ENCODE measurements around the gene CFAP46.

The CFAP46 gene

DNA sequence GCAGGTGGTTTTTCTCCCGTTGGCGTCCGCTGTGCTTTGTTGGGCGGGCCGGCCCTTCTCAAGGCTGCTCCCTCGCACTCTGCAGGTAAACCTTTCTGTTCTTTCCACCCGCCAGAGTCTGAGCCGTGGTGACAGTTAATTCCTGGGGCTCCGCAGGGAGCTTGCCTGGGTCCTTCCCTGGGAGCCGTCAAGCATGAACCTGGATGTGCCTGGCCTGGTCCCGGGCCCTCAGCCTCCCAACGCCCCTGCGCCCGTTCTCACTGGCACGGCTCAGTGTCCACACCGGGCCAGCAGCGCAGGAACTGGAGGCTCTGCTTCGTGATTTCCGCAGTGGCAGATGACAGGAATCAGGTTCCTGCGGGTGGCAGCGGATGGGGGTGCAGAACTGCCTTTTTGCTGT is 145.5 kb downstream of the CFAP46 start:
- TF ChIP-seq, protein P1, sequence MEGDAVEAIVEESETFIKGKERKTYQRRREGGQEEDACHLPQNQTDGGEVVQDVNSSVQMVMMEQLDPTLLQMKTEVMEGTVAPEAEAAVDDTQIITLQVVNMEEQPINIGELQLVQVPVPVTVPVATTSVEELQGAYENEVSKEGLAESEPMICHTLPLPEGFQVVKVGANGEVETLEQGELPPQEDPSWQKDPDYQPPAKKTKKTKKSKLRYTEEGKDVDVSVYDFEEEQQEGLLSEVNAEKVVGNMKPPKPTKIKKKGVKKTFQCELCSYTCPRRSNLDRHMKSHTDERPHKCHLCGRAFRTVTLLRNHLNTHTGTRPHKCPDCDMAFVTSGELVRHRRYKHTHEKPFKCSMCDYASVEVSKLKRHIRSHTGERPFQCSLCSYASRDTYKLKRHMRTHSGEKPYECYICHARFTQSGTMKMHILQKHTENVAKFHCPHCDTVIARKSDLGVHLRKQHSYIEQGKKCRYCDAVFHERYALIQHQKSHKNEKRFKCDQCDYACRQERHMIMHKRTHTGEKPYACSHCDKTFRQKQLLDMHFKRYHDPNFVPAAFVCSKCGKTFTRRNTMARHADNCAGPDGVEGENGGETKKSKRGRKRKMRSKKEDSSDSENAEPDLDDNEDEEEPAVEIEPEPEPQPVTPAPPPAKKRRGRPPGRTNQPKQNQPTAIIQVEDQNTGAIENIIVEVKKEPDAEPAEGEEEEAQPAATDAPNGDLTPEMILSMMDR (IDR thresholded peaks at IDR 0.05) = no peak

DNA sequence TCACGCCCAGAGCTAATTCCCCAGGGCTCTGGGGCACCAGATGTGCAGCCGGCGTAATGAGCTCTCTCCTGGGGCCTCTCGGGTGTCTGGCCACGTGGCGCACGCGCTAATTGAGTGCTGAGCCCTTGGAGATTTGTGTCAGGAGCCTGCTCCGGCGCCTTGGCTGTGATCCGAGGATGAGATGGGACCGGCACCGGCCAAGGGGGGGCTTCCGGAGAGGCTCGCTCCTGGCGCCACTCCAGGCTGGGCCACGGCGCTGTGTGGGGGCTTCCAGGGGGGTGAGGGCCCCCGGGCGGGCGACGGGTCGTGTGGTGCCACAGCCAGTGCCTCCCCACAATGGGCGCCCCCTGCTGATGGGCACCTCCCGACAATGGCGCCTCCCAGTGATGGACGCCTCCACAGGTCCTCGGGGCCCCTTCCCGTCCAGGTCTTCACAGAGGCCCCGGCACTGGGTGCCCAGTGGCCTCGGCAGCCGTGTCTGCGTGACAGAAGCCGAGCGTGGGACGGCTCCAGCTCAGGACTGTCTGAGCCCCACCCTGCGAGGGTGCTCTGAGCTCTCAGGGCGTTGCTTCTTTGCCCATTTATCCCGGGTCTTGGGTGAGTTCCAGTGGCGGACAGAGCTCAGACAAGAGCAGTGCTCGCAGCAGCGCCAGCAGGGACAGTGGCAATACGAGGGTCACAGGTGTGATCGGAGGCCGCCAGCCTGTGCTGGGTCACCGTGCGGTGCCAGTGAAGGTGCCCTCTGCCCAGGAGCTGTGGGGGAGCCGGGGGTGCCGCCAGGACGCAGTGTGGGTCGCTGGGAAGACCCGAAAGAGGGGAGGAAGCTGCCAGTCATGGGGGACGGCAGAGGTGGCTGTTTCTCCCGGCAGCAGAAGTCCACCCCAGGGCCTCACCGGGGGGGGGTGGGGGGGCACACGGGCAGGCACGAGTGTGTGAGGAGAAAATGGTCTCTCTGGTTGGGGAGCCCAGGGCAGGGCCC is 148.2 kb downstream of the CFAP46 start:
- TF ChIP-seq, protein P1 (IDR thresholded peaks at IDR 0.05) = peak; percentile 37; the same call in 1 of the 2 replicates

DNA sequence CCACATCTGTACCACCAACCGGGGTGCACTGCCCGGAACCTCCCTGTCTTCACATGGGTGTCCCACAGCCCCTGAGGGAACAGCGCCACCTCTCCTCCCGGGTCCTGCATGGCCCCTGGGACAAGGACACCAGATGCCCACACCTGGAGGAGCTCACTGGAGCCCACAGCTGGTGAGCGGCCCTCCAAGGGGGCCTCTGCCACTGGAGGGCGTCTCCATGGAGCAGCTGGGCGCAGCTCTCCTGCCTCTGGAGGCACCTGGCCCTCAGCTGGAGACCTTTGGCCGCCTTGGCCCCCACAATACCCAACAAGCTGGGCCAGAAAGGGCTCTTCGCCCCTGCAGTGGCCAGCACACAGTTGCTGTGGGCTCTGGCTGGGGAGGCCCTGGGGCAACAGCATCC is 149.2 kb downstream of the CFAP46 start:
- TF ChIP-seq, protein P1 (IDR thresholded peaks at IDR 0.05) = no peak

DNA sequence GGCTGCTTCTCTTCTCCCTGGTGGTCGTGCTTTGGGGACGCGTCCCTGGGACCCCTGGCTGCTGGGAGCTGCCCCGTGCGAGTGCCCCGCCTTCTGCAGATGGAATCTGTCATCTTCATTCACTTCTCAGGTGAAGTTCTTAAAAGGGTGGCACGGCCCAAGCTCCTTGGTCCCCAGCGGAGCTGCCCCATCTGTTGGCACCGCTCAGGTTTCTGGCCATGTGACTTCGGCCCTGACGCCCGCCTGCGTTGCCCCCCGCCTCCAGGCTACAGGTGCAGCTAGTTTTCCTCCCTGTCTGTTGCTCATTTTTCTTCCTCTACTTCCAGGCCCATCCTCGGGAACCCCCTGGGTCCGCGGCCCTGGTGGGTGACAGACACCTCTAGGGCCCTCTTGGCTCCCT is 149.6 kb downstream of the CFAP46 start:
- TF ChIP-seq, protein P1 (IDR thresholded peaks at IDR 0.05) = no peak

DNA sequence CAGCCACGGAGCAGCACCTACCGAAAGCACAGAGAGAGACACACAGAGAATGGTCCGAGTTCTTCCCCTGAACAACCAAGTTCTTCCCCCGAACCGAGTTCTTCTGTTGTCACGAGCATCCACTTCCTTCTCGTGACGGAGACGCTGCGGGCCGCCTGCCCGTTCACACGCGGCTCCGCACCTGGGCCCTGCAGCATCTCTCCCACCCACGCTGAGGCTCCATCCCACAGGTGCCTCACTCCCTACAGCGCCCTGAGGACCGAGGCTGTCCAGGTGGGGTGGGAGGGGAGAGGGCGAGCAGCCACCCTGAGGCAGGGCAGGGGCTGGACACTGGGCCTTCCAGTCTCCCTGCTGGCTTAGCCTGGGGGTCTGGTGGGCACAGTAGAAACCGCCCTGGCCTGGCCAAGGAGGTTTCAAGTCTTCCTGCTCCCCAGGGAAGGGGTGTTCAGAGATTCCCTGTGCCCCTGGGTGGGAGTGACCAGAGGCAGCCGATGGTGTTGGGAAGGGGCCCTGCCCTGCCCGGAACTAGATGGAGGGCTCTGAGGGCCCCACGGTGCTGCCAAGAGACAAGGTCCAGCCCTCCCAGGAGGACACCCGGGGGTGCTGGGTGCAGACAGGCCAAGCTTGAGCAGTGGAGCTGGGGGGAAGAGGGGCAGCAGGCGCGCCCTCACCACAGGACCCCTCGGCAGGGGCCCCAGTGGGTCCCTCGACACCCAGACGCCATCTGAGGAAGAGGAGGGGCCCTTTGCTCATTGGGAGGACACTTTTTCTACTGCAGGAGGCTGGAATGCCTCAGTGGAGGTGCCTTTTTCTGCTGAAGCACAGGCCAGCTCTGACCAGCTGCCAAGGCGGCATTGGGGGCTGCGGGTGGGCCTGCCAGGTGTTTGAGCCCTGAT is 151.2 kb downstream of the CFAP46 start:
- TF ChIP-seq, protein P1 (IDR thresholded peaks at IDR 0.05) = no peak

DNA sequence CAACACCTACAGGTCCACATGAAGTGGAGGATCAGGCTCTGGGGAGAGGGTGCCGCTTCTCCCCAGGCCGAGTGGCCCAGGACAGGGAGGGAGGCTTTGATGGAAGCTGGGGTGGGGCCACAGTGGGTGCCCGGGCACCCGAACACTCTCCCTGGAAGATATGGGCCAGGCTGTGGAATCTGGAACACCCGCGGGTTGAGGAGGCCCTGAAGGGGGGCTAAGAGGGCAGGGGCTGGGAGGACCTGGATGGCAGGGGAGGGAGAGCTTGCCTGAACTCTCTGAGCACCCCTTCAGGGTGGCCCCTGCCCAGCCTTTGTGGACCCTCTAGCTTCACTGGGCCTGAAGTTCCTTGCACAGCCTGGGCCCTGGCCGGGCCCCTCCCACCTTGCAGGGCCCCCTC is 151.9 kb downstream of the CFAP46 start:
- TF ChIP-seq, protein P1 (IDR thresholded peaks at IDR 0.05) = no peak

DNA sequence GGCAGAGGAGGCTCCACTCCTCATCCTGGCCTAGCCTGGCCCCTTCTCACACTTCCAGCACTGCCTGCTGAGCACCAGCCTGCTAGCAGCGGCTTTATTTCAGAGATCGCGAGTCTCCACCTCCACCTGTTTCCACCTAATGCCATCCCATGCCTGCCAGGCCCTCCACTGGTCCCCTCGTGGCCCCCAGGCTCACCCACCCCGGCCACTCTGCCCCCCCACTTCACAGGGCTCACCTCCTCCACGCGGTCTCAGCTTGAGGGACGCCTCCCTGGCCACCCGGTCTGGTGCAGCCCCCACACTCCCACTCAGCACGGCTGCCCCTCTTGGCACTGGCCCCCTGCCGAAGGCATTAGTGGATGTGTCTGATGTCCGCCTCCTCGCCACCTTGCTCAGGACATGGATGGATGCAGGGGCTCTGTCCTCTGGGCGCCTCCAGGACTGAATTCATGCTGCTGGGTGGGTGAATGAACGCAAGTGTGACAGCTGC is 152.7 kb downstream of the CFAP46 start:
- TF ChIP-seq, protein P1 (IDR thresholded peaks at IDR 0.05) = no peak

Data from LNCAP (cell line).